Head of caudate nucleus (tissue), 42 donors: ENCODE measurements around the gene SLC7A6.

ENCODE experiments used
- DNase-seq, 42 donors: peaks; one replicate each; pipeline versions ENCODE4 v3.0.0 to v3.0.0-alpha.2; 2020 to 2021; ENCODE audit warnings: mixed read lengths in 7 of 42
- intact Hi-C: fragments of 100-400 bp; cut with DNase I; formaldehyde crosslinking; loops from one replicate; pipeline ENCODE4 v1.15.0; 2022

Gene SLC7A6

GRCh38 chr16:68324336-68324735 lies 60.0 kb downstream of the SLC7A6 start:
- no peak for DNase-seq
- intact Hi-C loops: no loop called here

GRCh38 chr16:68324780-68325357 lies 60.5 kb downstream of the SLC7A6 start:
- peak in 5 of 42 donors; percentile 12 to 50 (median 18) for DNase-seq
- intact Hi-C loops: no loop called here

- DNase-seq: peak; percentile 64 to 91 (median 82)
- intact Hi-C loops: no loop called here
These were observed 64.0 kb downstream of the SLC7A6 start for GRCh38 chr16:68328151-68328859.

- intact Hi-C loops: no loop called here
These were observed 64.6 kb downstream of the SLC7A6 start for GRCh38 chr16:68328860-68329390.

GRCh38 chr16:68331879-68332410 lies 67.6 kb downstream of the SLC7A6 start:
- no peak for DNase-seq
- intact Hi-C loops: loop anchor here (5.0 kb wide), 1 partner anchor 85 kb away; the partner anchor contains the start of gene PLA2G15

More at GRCh38 chr16:68328860-68329390, 64.6 kb downstream of the SLC7A6 start:
- no peak for DNase-seq

- peak in 18 of 42 donors; percentile 22 to 59 (median 43) for DNase-seq
- intact Hi-C loops: loop anchor here (5.0 kb wide), 1 partner anchor 85 kb away; the partner anchor contains the start of gene PLA2G15
These were observed 68.2 kb downstream of the SLC7A6 start for GRCh38 chr16:68332411-68333121.

- intact Hi-C loops: no loop called here
- DNase-seq: no peak
These were observed 70.8 kb downstream of the SLC7A6 start for GRCh38 chr16:68335175-68335574.

GRCh38 chr16:68338326-68339119 lies 74.2 kb downstream of the SLC7A6 start:
- no peak for DNase-seq

GRCh38 chr16:68339214-68339613 lies 74.9 kb downstream of the SLC7A6 start:
- intact Hi-C loops: no loop called here
- DNase-seq: no peak

More at GRCh38 chr16:68338326-68339119, 74.2 kb downstream of the SLC7A6 start:
- intact Hi-C loops: no loop called here

GRCh38 chr16:68342620-68343019 lies 78.3 kb downstream of the SLC7A6 start:
- intact Hi-C loops: no loop called here
- DNase-seq: no peak

GRCh38 chr16:68343137-68343536 lies 78.8 kb downstream of the SLC7A6 start:
- no peak for DNase-seq
- intact Hi-C loops: no loop called here

GRCh38 chr16:68344252-68344651 lies 79.9 kb downstream of the SLC7A6 start:
- intact Hi-C loops: no loop called here
- peak in 1 of 42 donors; percentile 32 for DNase-seq

- intact Hi-C loops: no loop called here
- DNase-seq: peak in 1 of 42 donors; percentile 32
These were observed 81.1 kb downstream of the SLC7A6 start for GRCh38 chr16:68345351-68345810.

GRCh38 chr16:68345958-68346635 lies 81.8 kb downstream of the SLC7A6 start:
- intact Hi-C loops: no loop called here
- DNase-seq: no peak

- intact Hi-C loops: no loop called here
- DNase-seq: peak in 31 of 42 donors; percentile 28 to 88 (median 65)
These were observed 82.7 kb downstream of the SLC7A6 start for GRCh38 chr16:68346892-68347480.

- peak in 1 of 42 donors; percentile 26 for DNase-seq
- intact Hi-C loops: no loop called here
These were observed 83.3 kb downstream of the SLC7A6 start for GRCh38 chr16:68347605-68348004.

GRCh38 chr16:68348639-68349445 lies 84.5 kb downstream of the SLC7A6 start:
- DNase-seq: peak in 3 of 42 donors; percentile 59 to 71 (median 64)
- intact Hi-C loops: no loop called here
